Loucy (cell line): Measurements from ENCODE around the gene LOXL4.

ENCODE experiments used
- H2AFZ ChIP-seq: fragments of 200-600 bp; sonication (generic); 2 replicates; pipeline ENCODE4 v1.6.0; 2016; ENCODE audit warnings: antibody characterized with exemption, mild to moderate bottlenecking, low read length, moderate library complexity
- H3F3A ChIP-seq: fragments of 200-600 bp; 2 replicates; pipeline ENCODE4 v1.6.0; 2016; ENCODE audit warnings: antibody characterized with exemption, low read depth, mild to moderate bottlenecking
- H3K27me3 ChIP-seq: fragments of 200-600 bp; sonication (generic); 2 replicates; pipeline ENCODE4 v1.6.1; 2014; ENCODE audit warnings: low read length, mild to moderate bottlenecking; ENCODE audit not compliant: insufficient read depth, poor library complexity, severe bottlenecking
- H3K36me3 ChIP-seq: fragments of 200-600 bp; sonication (generic); 2 replicates; pipeline ENCODE4 v1.6.1; 2016; ENCODE audit warnings: low read length; ENCODE audit not compliant: insufficient read depth
- H3K4me1 ChIP-seq: fragments of 200-600 bp; sonication (generic); 2 replicates; pipeline ENCODE4 v1.5.1; 2014; ENCODE audit warnings: low read length, mild to moderate bottlenecking; ENCODE audit not compliant: insufficient read depth, poor library complexity, severe bottlenecking
- H3K4me2 ChIP-seq: fragments of 200-600 bp; sonication (generic); 2 replicates; pipeline ENCODE4 v1.6.0; 2014; ENCODE audit warnings: antibody characterized with exemption, low read length, low read depth, mild to moderate bottlenecking; ENCODE audit not compliant: poor library complexity, severe bottlenecking
- H3K4me3 ChIP-seq: fragments of 200-600 bp; sonication (generic); 2 replicates; pipeline ENCODE4 v1.5.1; 2014; ENCODE audit warnings: low read length, mild to moderate bottlenecking, mixed read lengths; ENCODE audit not compliant: poor library complexity, severe bottlenecking
- H3K79me2 ChIP-seq: fragments of 200-600 bp; sonication (generic); 2 replicates; pipeline ENCODE4 v1.6.1; 2014; ENCODE audit warnings: low read length; ENCODE audit not compliant: insufficient read depth
- H3K9ac ChIP-seq: fragments of 200-600 bp; sonication (generic); 2 replicates; pipeline ENCODE4 v1.6.0; 2014; ENCODE audit warnings: mild to moderate bottlenecking, low read depth, low read length, moderate library complexity; ENCODE audit not compliant: poor library complexity, severe bottlenecking
- H3K9me2 ChIP-seq: fragments of 200-600 bp; sonication (generic); replicated peaks from 2 replicates; pipeline ENCODE4 v1.6.1; 2016; ENCODE audit warnings: low read depth, low read length, mixed read lengths
- H3K9me3 ChIP-seq: fragments of 200-600 bp; sonication (generic); 2 replicates; pipeline ENCODE4 v1.6.1; 2014; ENCODE audit warnings: mild to moderate bottlenecking, antibody characterized with exemption, low read length, low read depth; ENCODE audit not compliant: insufficient read depth
- H4K20me1 ChIP-seq: fragments of 200-600 bp; sonication (generic); 2 replicates; pipeline ENCODE4 v1.6.0; 2014; ENCODE audit warnings: antibody characterized with exemption, low read length, mild to moderate bottlenecking; ENCODE audit not compliant: insufficient read depth, poor library complexity, severe bottlenecking
- EZH2phosphoT487 ChIP-seq: fragments of 200-600 bp; IDR thresholded peaks from 2 replicates; pipeline ENCODE4 v1.6.1; 2018; ENCODE audit warnings: antibody characterized with exemption, mild to moderate bottlenecking, moderate library complexity, borderline replicate concordance
- TF ChIP-seq, protein P1 (sequence below): fragments of 200-600 bp; sonication (generic); conservative IDR thresholded peaks from 2 replicates; pipeline ENCODE4 v1.5.1; 2014; ENCODE audit warnings: mild to moderate bottlenecking, antibody characterized with exemption, low read length

The LOXL4 gene

DNA sequence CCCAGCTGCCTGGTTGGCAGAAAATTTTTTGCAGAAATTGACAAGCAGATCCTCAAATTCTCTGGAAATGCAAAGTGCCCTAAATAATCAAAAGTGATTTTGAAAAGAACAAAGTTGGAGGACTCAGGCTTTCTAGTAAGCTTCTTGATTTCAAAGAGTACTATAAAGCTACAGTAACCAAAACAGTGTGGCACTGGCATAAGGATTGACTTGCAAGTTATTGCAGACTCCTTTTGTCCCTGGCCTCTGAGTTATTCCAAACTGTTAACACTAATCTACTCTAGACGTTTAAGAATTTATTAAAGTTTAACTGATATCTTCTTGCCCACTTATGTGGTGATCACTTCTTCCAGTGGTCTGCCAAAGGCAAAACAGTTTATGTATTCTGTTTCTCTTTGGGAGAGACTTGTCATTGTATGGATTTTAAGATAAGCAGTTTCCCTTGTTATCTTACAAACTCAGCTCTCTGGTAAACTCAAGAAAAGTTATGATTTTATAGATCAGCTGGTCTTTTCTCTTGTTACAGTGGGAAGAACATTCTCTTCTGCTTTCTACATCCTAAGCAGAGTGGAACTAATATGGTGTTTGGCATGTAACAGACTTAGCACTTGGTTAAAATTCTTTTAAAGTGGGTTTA is 41.4 kb downstream of the LOXL4 start:
- Histone ChIP-seq H3K79me2 (peaks cover 41% of the 10 kb centered on the region), H2AFZ (no peak overlapping the region), H3K27me3 (no peaks in the 10 kb centered on the region), H4K20me1 (no peaks in the 10 kb centered on the region), H3K4me1 (peaks cover 16% of the 10 kb centered on the region), H3K9me3 (peaks cover 12% of the 10 kb centered on the region), H3K4me2 (no peak overlapping the region), H3K36me3 (peaks cover 19% of the 10 kb centered on the region; the same call in 1 of the 2 replicates), H3K9me2 (no peaks in the 10 kb centered on the region), H3F3A (no peaks in the 10 kb centered on the region), H3K4me3 (no peak overlapping the region), H3K9ac (no peak overlapping the region)
- TF ChIP-seq EZH2phosphoT487, result no peak
- TF ChIP-seq, protein P1, sequence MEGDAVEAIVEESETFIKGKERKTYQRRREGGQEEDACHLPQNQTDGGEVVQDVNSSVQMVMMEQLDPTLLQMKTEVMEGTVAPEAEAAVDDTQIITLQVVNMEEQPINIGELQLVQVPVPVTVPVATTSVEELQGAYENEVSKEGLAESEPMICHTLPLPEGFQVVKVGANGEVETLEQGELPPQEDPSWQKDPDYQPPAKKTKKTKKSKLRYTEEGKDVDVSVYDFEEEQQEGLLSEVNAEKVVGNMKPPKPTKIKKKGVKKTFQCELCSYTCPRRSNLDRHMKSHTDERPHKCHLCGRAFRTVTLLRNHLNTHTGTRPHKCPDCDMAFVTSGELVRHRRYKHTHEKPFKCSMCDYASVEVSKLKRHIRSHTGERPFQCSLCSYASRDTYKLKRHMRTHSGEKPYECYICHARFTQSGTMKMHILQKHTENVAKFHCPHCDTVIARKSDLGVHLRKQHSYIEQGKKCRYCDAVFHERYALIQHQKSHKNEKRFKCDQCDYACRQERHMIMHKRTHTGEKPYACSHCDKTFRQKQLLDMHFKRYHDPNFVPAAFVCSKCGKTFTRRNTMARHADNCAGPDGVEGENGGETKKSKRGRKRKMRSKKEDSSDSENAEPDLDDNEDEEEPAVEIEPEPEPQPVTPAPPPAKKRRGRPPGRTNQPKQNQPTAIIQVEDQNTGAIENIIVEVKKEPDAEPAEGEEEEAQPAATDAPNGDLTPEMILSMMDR, result no peak

DNA sequence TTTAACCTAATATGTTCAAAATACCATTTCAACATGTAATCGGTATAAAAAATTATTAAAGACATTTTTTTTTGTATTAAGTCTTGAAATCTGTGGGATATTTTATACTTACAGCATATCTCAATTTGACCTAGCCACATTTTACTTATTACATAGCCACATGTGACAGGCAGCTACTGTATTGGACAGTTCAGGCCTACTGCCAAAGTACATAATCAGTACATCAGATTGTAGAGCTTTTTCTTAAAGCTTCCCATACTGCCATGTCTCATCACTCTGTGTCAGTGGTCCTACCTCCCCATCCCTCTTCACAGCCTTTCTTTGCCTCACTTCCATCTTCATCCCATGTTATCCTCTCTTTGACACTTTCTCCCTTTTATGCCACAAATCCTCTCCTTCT is 43.0 kb downstream of the LOXL4 start:
- H3K36me3 ChIP-seq, result peaks cover 14% of the 10 kb centered on the region; the same call in 1 of the 2 replicates
- H2AFZ ChIP-seq, result no peak overlapping the region
- H3K9me3 ChIP-seq, result peaks cover 14% of the 10 kb centered on the region
- no peaks in the 10 kb centered on the region for H3K27me3 ChIP-seq
- peaks cover 16% of the 10 kb centered on the region for H3K4me1 ChIP-seq
- H3K9me2 ChIP-seq, result no peaks in the 10 kb centered on the region
- peaks cover 32% of the 10 kb centered on the region for H3K79me2 ChIP-seq
- H3K4me3 ChIP-seq, result no peak overlapping the region
- TF ChIP-seq EZH2phosphoT487, result no peak
- TF ChIP-seq, protein P1, result no peak
- no peak overlapping the region for H3K9ac ChIP-seq
- no peaks in the 10 kb centered on the region for H3F3A ChIP-seq
- no peaks in the 10 kb centered on the region for H4K20me1 ChIP-seq
- H3K4me2 ChIP-seq, result no peak overlapping the region

DNA sequence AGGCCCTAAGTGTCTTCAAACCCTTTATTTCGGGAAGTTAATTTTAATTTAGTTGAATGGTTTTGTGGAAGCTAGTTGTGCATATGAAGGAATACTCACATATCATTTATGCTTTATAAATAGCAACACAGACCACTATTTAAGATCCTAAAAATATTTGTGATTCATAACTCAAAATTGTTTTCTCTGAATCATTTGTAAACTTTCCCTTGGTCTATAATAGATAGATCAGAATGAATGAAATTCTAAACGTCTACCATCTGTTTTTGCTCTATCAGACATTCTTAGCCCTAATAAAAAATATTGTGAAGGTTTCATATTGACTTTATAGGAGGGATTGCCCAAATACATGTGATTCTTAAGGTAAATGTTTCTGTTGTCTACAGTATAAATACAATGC is 43.5 kb downstream of the LOXL4 start:
- Histone ChIP-seq H3K9ac (no peak overlapping the region), H4K20me1 (no peaks in the 10 kb centered on the region), H3F3A (no peaks in the 10 kb centered on the region), H3K79me2 (peaks cover 37% of the 10 kb centered on the region), H3K4me3 (no peak overlapping the region), H3K4me2 (no peak overlapping the region), H3K9me3 (peaks cover 19% of the 10 kb centered on the region), H2AFZ (no peak overlapping the region), H3K36me3 (peaks cover 14% of the 10 kb centered on the region; the same call in 1 of the 2 replicates), H3K9me2 (no peaks in the 10 kb centered on the region), H3K4me1 (peaks cover 16% of the 10 kb centered on the region), H3K27me3 (no peaks in the 10 kb centered on the region)
- TF ChIP-seq, protein P1, result no peak
- no peak for TF ChIP-seq EZH2phosphoT487
